Spleen (tissue), 11 donors: Measurements from ENCODE around the gene POLL. TPM values are rescaled to one million over a fixed set of nuclear protein-coding genes. Genes with fewer than 3 reads are reported as not detected.

Source experiments
- DNase-seq: peaks from one replicate; pipeline ENCODE4 v3.0.0-alpha.2; 2020
- H3K27ac ChIP-seq, 8 donors: fragments of 200-600 bp; sonication (generic) in 7 of 8; 1 replicate in 4 of 8; 2 replicates in 4 of 8; pipeline versions ENCODE4 v1.5.0 to v1.8.0; 2016 to 2021; ENCODE audit warnings: inconsistent platforms in 4 of 8, mild to moderate bottlenecking in 4 of 8, moderate library complexity in 1 of 8
- H3K27me3 ChIP-seq, 7 donors: fragments of 200-600 bp; sonication (generic) in 6 of 7; replicated peaks in 1 of 7; 1 replicate in 4 of 7; 2 replicates in 3 of 7; pipeline versions ENCODE4 v1.5.0 to v1.8.0; 2016 to 2021; ENCODE audit warnings: inconsistent platforms in 3 of 7, mild to moderate bottlenecking in 1 of 7
- H3K36me3 ChIP-seq, 6 donors: fragments of 200-600 bp; sonication (generic) in 5 of 6; 1 replicate in 4 of 6; 2 replicates in 2 of 6; pipeline versions ENCODE4 v1.5.0 to v1.8.0; 2016 to 2021; ENCODE audit warnings: inconsistent platforms in 2 of 6
- H3K4me1 ChIP-seq, 6 donors: fragments of 200-600 bp; sonication (generic) in 5 of 6; 1 replicate in 3 of 6; 2 replicates in 3 of 6; pipeline versions ENCODE4 v1.5.0 to v1.8.0; 2016 to 2021; ENCODE audit warnings: inconsistent platforms in 3 of 6
- H3K4me3 ChIP-seq, 8 donors: fragments of 200-600 bp; sonication (generic) in 7 of 8; 1 replicate in 4 of 8; 2 replicates in 4 of 8; pipeline versions ENCODE4 v1.5.0 to v1.8.0; 2016 to 2021; ENCODE audit warnings: inconsistent platforms in 4 of 8, mild to moderate bottlenecking in 4 of 8, moderate library complexity in 2 of 8
- H3K9me3 ChIP-seq, 8 donors: fragments of 200-600 bp; sonication (generic) in 7 of 8; 1 replicate in 4 of 8; 2 replicates in 4 of 8; pipeline versions ENCODE4 v1.5.0 to v1.8.0; 2016 to 2021; ENCODE audit warnings: inconsistent platforms in 4 of 8
- POLR2A ChIP-seq, 3 donors: fragments of 450-650 bp; IDR thresholded peaks; one replicate each; pipeline ENCODE4 v1.5.1; 2017; ENCODE audit warnings: antibody characterized with exemption in 3 of 3, mild to moderate bottlenecking in 1 of 3
- POLR2AphosphoS5 ChIP-seq, 3 donors: sonication (generic); formaldehyde crosslinking; IDR thresholded peaks; one replicate each; pipeline ENCODE4 v1.5.1; 2017; ENCODE audit warnings: antibody characterized with exemption in 3 of 3
- WGBS, 5 donors: extraction: QIAGEN DNeasy Blood & Tissue Kit in 3 of 5; methylation state at CpG; one replicate each; pipeline versions ENCODE4 v1.1.5 to v1.1.7; 2013 to 2018; 5-methylcytosine and 5-hydroxymethylcytosine counted together
- intact Hi-C: fragments of 100-400 bp; cut with DNase I; formaldehyde crosslinking; loops from one replicate; pipeline ENCODE4 v1.15.0; 2023; ENCODE audit warnings: low total_unique reads
- polyA plus RNA-seq, 3 donors: library from polyadenylated mRNA; stranded (reverse); fragments of 200-250 nt; gene quantifications; one replicate each; pipeline ENCODE4 v1.2.1, GENCODE V29; 2013
- total RNA-seq, 7 donors: library from RNA; depleted of rRNA in 3 of 7; stranded (reverse); fragments of >200 nt in 3 of 7; fragmentation: NEBNext Ultra II Directional in 4 of 7; extraction: Animal tissue kit (Norgen Biotek cat#: 25700) in 4 of 7; gene quantifications; one replicate each; pipeline versions ENCODE4 v1.1.0 to v1.2.1, GENCODE V29; 2016 to 2021
- TF ChIP-seq, protein P1 (sequence below), 11 experiments: fragments of 200-600 bp in 7 of 11; fragments of 450-650 bp in 4 of 11; sonication (generic) in 4 of 11; IDR thresholded peaks in 8 of 11; conservative IDR thresholded peaks in 3 of 11; 1 replicate in 7 of 11; 2 replicates in 4 of 11; pipeline versions ENCODE4 v1.4.0 to v1.8.0; 2016 to 2021; ENCODE audit warnings: antibody characterized with exemption in 11 of 11, inconsistent platforms in 4 of 11, mild to moderate bottlenecking in 1 of 11
- donor health status: healthy with polysubstance abuse.
- donor health status: DM: no; HTN: no; CAD: no; lungs with moderate emphysema.
- donor health status: DM: no; HTN: no; CAD: no.
- donor health status: Bipolar disorder and iron deficiency.
- donor health status: healthy.
- donor health status: DM: no; HTN: no; CAD: no.
- donor health status: DM: yes; HTN: yes; CAD: no.

Gene POLL
- total and polyA plus RNA-seq, 10 donors = 22.3 to 40.3 (median 29.1) TPM

DNA sequence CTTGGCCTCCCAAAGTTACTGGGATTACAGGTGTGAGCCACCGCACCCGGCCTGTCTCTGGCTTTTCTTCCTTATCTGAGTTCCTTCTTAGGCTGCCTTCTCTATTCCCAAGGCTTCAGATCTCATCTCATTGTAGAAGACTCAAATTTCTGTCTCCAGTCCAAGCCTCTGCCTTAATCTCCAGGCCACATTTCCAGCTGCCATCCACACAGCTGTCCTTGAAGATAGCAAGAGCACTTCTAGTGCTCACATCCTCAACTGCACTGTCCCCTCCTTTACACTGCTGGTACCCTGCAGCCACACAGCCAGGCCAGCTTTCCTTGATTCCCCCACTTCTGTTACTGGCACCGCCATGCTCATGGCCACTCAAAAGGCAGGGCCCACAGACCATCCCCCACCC, 35.6 kb downstream of the POLL start:
- TF ChIP-seq, protein P1, sequence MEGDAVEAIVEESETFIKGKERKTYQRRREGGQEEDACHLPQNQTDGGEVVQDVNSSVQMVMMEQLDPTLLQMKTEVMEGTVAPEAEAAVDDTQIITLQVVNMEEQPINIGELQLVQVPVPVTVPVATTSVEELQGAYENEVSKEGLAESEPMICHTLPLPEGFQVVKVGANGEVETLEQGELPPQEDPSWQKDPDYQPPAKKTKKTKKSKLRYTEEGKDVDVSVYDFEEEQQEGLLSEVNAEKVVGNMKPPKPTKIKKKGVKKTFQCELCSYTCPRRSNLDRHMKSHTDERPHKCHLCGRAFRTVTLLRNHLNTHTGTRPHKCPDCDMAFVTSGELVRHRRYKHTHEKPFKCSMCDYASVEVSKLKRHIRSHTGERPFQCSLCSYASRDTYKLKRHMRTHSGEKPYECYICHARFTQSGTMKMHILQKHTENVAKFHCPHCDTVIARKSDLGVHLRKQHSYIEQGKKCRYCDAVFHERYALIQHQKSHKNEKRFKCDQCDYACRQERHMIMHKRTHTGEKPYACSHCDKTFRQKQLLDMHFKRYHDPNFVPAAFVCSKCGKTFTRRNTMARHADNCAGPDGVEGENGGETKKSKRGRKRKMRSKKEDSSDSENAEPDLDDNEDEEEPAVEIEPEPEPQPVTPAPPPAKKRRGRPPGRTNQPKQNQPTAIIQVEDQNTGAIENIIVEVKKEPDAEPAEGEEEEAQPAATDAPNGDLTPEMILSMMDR (IDR thresholded peaks at IDR 0.05 in 8 of 11, conservative IDR thresholded peaks at IDR 0.05 in 3 of 11) = no peak
- TF ChIP-seq POLR2AphosphoS5 (IDR thresholded peaks at IDR 0.05) (no peak), POLR2A (IDR thresholded peaks at IDR 0.05) (no peak)
- Histone ChIP-seq H3K9me3 (no peaks in the 10 kb centered on the region), H3K4me1 (no peaks in the 10 kb centered on the region), H3K4me3 (no peak overlapping the region), H3K36me3 (peaks cover 0 to 59% (median 15%) of the 10 kb centered on the region in 6 donors), H3K27me3 (no peaks in the 10 kb centered on the region), H3K27ac (no peak overlapping the region)
- 90 to 100% (median 94%) methylated on average over 3 of the region's 3 CpGs for WGBS, 5 donors
- no peak for DNase-seq
- intact Hi-C loops = no loop called here

- Histone ChIP-seq H3K27me3 (no peaks in the 10 kb centered on the region), H3K4me3 (no peak overlapping the region), H3K36me3 (peaks cover 0 to 59% (median 15%) of the 10 kb centered on the region in 6 donors), H3K4me1 (no peaks in the 10 kb centered on the region), H3K9me3 (no peaks in the 10 kb centered on the region), H3K27ac (no peak overlapping the region)
- DNase-seq = no peak
- TF ChIP-seq, protein P1 (IDR thresholded peaks at IDR 0.05 in 8 of 11, conservative IDR thresholded peaks at IDR 0.05 in 3 of 11) = no peak
- TF ChIP-seq POLR2A (IDR thresholded peaks at IDR 0.05) (no peak), POLR2AphosphoS5 (IDR thresholded peaks at IDR 0.05) (no peak)
- intact Hi-C loops = no loop called here
- WGBS, 5 donors = 91 to 98% (median 94%) methylated on average over 2 of the region's 2 CpGs
Observed at GRCh38 chr10:101550965-101551364, 37.1 kb downstream of the POLL start.

DNA sequence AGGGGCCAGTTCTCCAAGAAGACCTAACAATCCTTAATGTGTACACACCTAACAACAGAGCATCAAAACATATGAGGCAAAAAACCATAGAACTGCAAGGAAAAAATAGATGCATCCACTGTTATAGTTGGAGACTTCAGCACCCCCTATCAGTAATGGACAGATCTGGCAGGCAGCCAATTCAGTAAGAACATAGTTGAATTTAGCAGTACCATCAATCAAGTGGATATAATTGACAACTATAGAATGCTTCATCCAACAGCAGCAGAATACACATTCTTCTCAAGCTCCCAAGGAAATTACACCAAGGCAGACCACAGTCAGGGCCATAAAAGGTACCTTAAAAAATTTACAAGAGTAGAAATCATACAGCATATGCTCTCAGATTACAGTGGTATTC, 42.2 kb downstream of the POLL start:
- H3K4me3 ChIP-seq = no peak overlapping the region
- no peaks in the 10 kb centered on the region for H3K27me3 ChIP-seq
- no peak for DNase-seq
- H3K36me3 ChIP-seq = peaks cover 0 to 44% (median 8%) of the 10 kb centered on the region in 6 donors
- intact Hi-C loops = no loop called here
- no peak overlapping the region for H3K27ac ChIP-seq
- H3K9me3 ChIP-seq = no peaks in the 10 kb centered on the region
- no peaks in the 10 kb centered on the region for H3K4me1 ChIP-seq
- TF ChIP-seq POLR2A (IDR thresholded peaks at IDR 0.05) = no peak
- no peak for TF ChIP-seq POLR2AphosphoS5 (IDR thresholded peaks at IDR 0.05)
- TF ChIP-seq, protein P1 (IDR thresholded peaks at IDR 0.05 in 8 of 11, conservative IDR thresholded peaks at IDR 0.05 in 3 of 11) = no peak

- Histone ChIP-seq H3K27me3 (no peaks in the 10 kb centered on the region), H3K36me3 (peaks cover 0 to 80% (median 22%) of the 10 kb centered on the region in 6 donors), H3K4me1 (peaks cover 0 to 2% (median 0%) of the 10 kb centered on the region in 6 donors), H3K4me3 (no peak overlapping the region), H3K27ac (no peak overlapping the region), H3K9me3 (no peaks in the 10 kb centered on the region)
- 93 to 100% (median 95%) methylated on average over 2 of the region's 2 CpGs for WGBS, 5 donors
- TF ChIP-seq POLR2A (IDR thresholded peaks at IDR 0.05) (no peak), POLR2AphosphoS5 (IDR thresholded peaks at IDR 0.05) (no peak)
- TF ChIP-seq, protein P1 (IDR thresholded peaks at IDR 0.05 in 8 of 11, conservative IDR thresholded peaks at IDR 0.05 in 3 of 11) = no peak
- no peak for DNase-seq
- intact Hi-C loops = no loop called here
Observed at GRCh38 chr10:101538446-101538845, 49.6 kb downstream of the POLL start.
